ENCODE measurements around the gene OR2T34.
"Not testable (repeated sequence)": the region's sequence is repeated elsewhere in the genome, so short reads cannot be mapped to it uniquely, and the experiment has no call there.

Gene OR2T34

GRCh38 chr1:248576260-248576980, 1.9 kb upstream of the OR2T34 start:
- H4K91ac ChIP-seq (ENCODE audit: low read length) = no peak overlapping the region
- no peak overlapping the region for H3K18ac ChIP-seq (ENCODE audit: low read depth in 1 of 2, low read length in 2 of 2)
- H2BK120ac ChIP-seq (ENCODE audit: low read depth, low read length) = no peak overlapping the region
- H3K9me3 ChIP-seq (ENCODE audit: control insufficient read depth, low read length) = peaks cover 5% of the 10 kb centered on the region
- no peak overlapping the region for H2BK12ac ChIP-seq (ENCODE audit: low read length in 2 of 2)
- no peak overlapping the region for H3K23ac ChIP-seq (ENCODE audit: low read length in 2 of 2)
- no peak overlapping the region for H3K4me2 ChIP-seq (ENCODE audit: low read length, poor library complexity, severe bottlenecking)
- no peak overlapping the region for H3K4ac ChIP-seq (ENCODE audit: low read depth in 1 of 2, low read length in 2 of 2)
- no peaks in the 10 kb centered on the region for H3K27me3 ChIP-seq (ENCODE audit: control insufficient read depth in 1 of 2, insufficient read depth in 1 of 2, low read length in 2 of 2)
- no peak overlapping the region for H2AK5ac ChIP-seq (ENCODE audit: low read length, severe bottlenecking)
- no peak for DNase-seq
- no peak overlapping the region for H3K9ac ChIP-seq (ENCODE audit: low read length)
- no peaks in the 10 kb centered on the region for H3K4me1 ChIP-seq (ENCODE audit: control insufficient read depth, insufficient read depth, low read depth, low read length)
- no peak overlapping the region for H2AFZ ChIP-seq (ENCODE audit: low read depth, low read length)
- H4K8ac ChIP-seq (ENCODE audit: low read length) = no peak overlapping the region
- H3K27ac ChIP-seq (ENCODE audit: low read length, poor library complexity, severe bottlenecking) = no peak overlapping the region
- no peaks in the 10 kb centered on the region for H3K79me1 ChIP-seq (replicated peaks; ENCODE audit: low read length, poor library complexity, severe bottlenecking)
- H3K36me3 ChIP-seq (ENCODE audit: control insufficient read depth in 1 of 2, insufficient read depth in 2 of 2, low read depth in 1 of 2, low read length in 2 of 2) = no peaks in the 10 kb centered on the region
- H3K4me3 ChIP-seq (ENCODE audit: insufficient read depth in 1 of 2, low read depth in 1 of 2, low read length in 2 of 2) = no peak overlapping the region
- no peak overlapping the region for H3K14ac ChIP-seq (ENCODE audit: low read length in 2 of 2)
- no peak overlapping the region for H2BK5ac ChIP-seq (ENCODE audit: low read depth, low read length, poor library complexity, severe bottlenecking)
- 89% methylated on average over 7 of the region's 9 CpGs for WGBS
- no peak overlapping the region for H2BK15ac ChIP-seq (ENCODE audit: low read depth, poor library complexity, severe bottlenecking)

- H3K36me3 ChIP-seq (ENCODE audit: control insufficient read depth in 1 of 2, insufficient read depth in 2 of 2, low read depth in 1 of 2, low read length in 2 of 2); H2AK5ac ChIP-seq (ENCODE audit: low read length, severe bottlenecking); H3K18ac ChIP-seq (ENCODE audit: low read depth in 1 of 2, low read length in 2 of 2); H3K14ac ChIP-seq (ENCODE audit: low read length in 2 of 2); H3K4me2 ChIP-seq (ENCODE audit: low read length, poor library complexity, severe bottlenecking); H3K27me3 ChIP-seq (ENCODE audit: control insufficient read depth in 1 of 2, insufficient read depth in 1 of 2, low read length in 2 of 2); H2BK5ac ChIP-seq (ENCODE audit: low read depth, low read length, poor library complexity, severe bottlenecking); H3K9me3 ChIP-seq (ENCODE audit: control insufficient read depth, low read length); H2AFZ ChIP-seq (ENCODE audit: low read depth, low read length); H3K4me1 ChIP-seq (ENCODE audit: control insufficient read depth, insufficient read depth, low read depth, low read length); H4K91ac ChIP-seq (ENCODE audit: low read length); H2BK120ac ChIP-seq (ENCODE audit: low read depth, low read length); H3K23ac ChIP-seq (ENCODE audit: low read length in 2 of 2); H4K8ac ChIP-seq (ENCODE audit: low read length); H2BK12ac ChIP-seq (ENCODE audit: low read length in 2 of 2); DNase-seq; H3K4ac ChIP-seq (ENCODE audit: low read depth in 1 of 2, low read length in 2 of 2); H3K9ac ChIP-seq (ENCODE audit: low read length); H3K27ac ChIP-seq (ENCODE audit: low read length, poor library complexity, severe bottlenecking); H3K4me3 ChIP-seq (ENCODE audit: insufficient read depth in 1 of 2, low read depth in 1 of 2, low read length in 2 of 2); H2BK15ac ChIP-seq (ENCODE audit: low read depth, poor library complexity, severe bottlenecking); H3K79me1 ChIP-seq (replicated peaks; ENCODE audit: low read length, poor library complexity, severe bottlenecking): not testable (repeated sequence)
- WGBS = 94% methylated on average over 1 of the region's 8 CpGs
These were observed 701 bp downstream of the OR2T34 start for GRCh38 chr1:248573856-248574255.

DNA sequence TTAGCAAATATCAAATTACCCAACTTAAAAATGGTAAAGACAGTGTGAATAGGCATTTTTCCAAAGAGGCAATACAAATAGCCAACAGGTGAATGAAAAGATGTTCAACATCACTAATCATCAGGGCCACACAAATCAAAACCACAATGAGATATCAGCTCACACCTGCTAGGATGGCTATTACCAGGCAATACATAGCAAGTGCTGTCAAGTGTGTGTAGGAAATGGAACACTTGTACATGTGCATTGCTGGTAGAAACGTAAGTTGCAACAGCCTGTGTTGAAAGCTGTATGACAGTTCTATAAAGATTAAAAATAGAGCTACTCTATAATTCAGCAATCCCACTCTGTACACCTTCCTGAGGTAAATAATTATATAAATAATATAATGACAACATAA, 2.5 kb downstream of the OR2T34 start:
- not testable (repeated sequence) for H3K23ac ChIP-seq (ENCODE audit: low read length in 2 of 2); H3K18ac ChIP-seq (ENCODE audit: low read depth in 1 of 2, low read length in 2 of 2); H3K4me2 ChIP-seq (ENCODE audit: low read length, poor library complexity, severe bottlenecking); H2BK15ac ChIP-seq (ENCODE audit: low read depth, poor library complexity, severe bottlenecking); H3K9me3 ChIP-seq (ENCODE audit: control insufficient read depth, low read length); H3K9ac ChIP-seq (ENCODE audit: low read length); H2BK120ac ChIP-seq (ENCODE audit: low read depth, low read length); H3K4ac ChIP-seq (ENCODE audit: low read depth in 1 of 2, low read length in 2 of 2); H3K36me3 ChIP-seq (ENCODE audit: control insufficient read depth in 1 of 2, insufficient read depth in 2 of 2, low read depth in 1 of 2, low read length in 2 of 2); H3K4me3 ChIP-seq (ENCODE audit: insufficient read depth in 1 of 2, low read depth in 1 of 2, low read length in 2 of 2); H4K91ac ChIP-seq (ENCODE audit: low read length); H2AFZ ChIP-seq (ENCODE audit: low read depth, low read length); DNase-seq; H3K27ac ChIP-seq (ENCODE audit: low read length, poor library complexity, severe bottlenecking); H4K8ac ChIP-seq (ENCODE audit: low read length); H3K14ac ChIP-seq (ENCODE audit: low read length in 2 of 2); H2AK5ac ChIP-seq (ENCODE audit: low read length, severe bottlenecking); H3K27me3 ChIP-seq (ENCODE audit: control insufficient read depth in 1 of 2, insufficient read depth in 1 of 2, low read length in 2 of 2); H3K79me1 ChIP-seq (replicated peaks; ENCODE audit: low read length, poor library complexity, severe bottlenecking); H2BK5ac ChIP-seq (ENCODE audit: low read depth, low read length, poor library complexity, severe bottlenecking); H3K4me1 ChIP-seq (ENCODE audit: control insufficient read depth, insufficient read depth, low read depth, low read length); H2BK12ac ChIP-seq (ENCODE audit: low read length in 2 of 2)
- WGBS = no CpG with 5 or more reads among the region's 1 CpG

- H3K4me3 ChIP-seq (ENCODE audit: insufficient read depth in 1 of 2, low read depth in 1 of 2, low read length in 2 of 2); H2BK120ac ChIP-seq (ENCODE audit: low read depth, low read length); H3K27me3 ChIP-seq (ENCODE audit: control insufficient read depth in 1 of 2, insufficient read depth in 1 of 2, low read length in 2 of 2); H3K27ac ChIP-seq (ENCODE audit: low read length, poor library complexity, severe bottlenecking); H2BK15ac ChIP-seq (ENCODE audit: low read depth, poor library complexity, severe bottlenecking); H3K4me2 ChIP-seq (ENCODE audit: low read length, poor library complexity, severe bottlenecking); H3K36me3 ChIP-seq (ENCODE audit: control insufficient read depth in 1 of 2, insufficient read depth in 2 of 2, low read depth in 1 of 2, low read length in 2 of 2); H2AK5ac ChIP-seq (ENCODE audit: low read length, severe bottlenecking); H3K4me1 ChIP-seq (ENCODE audit: control insufficient read depth, insufficient read depth, low read depth, low read length); H2BK5ac ChIP-seq (ENCODE audit: low read depth, low read length, poor library complexity, severe bottlenecking); H3K9me3 ChIP-seq (ENCODE audit: control insufficient read depth, low read length); H2BK12ac ChIP-seq (ENCODE audit: low read length in 2 of 2); DNase-seq; H4K91ac ChIP-seq (ENCODE audit: low read length); H3K4ac ChIP-seq (ENCODE audit: low read depth in 1 of 2, low read length in 2 of 2); H3K18ac ChIP-seq (ENCODE audit: low read depth in 1 of 2, low read length in 2 of 2); H3K9ac ChIP-seq (ENCODE audit: low read length); H2AFZ ChIP-seq (ENCODE audit: low read depth, low read length); H4K8ac ChIP-seq (ENCODE audit: low read length); H3K79me1 ChIP-seq (replicated peaks; ENCODE audit: low read length, poor library complexity, severe bottlenecking); H3K14ac ChIP-seq (ENCODE audit: low read length in 2 of 2); H3K23ac ChIP-seq (ENCODE audit: low read length in 2 of 2): not testable (repeated sequence)
- WGBS = 85% methylated on average over 2 of the region's 3 CpGs
These were observed 3.7 kb downstream of the OR2T34 start for GRCh38 chr1:248570811-248571210.
